GM21360 (cell line): Measurements from ENCODE around the gene GARS1.
A peak's percentile ranks its signal among the peaks of the same experiment; 100 is the strongest.
"Not testable (repeated sequence)": the region's sequence is repeated elsewhere in the genome, so short reads cannot be mapped to it uniquely, and the experiment has no call there.

ENCODE experiments used
- ATAC-seq: cut with Tn5 transposase; IDR thresholded peaks from one replicate; pipeline ENCODE4 v1.9.1; 2021; ENCODE audit warnings: mild to moderate bottlenecking, moderate library complexity; ENCODE audit not compliant: unreplicated experiment

The GARS1 gene

GRCh38 chr7:30570238-30570637 is 24.4 kb upstream of the GARS1 start:
- ATAC-seq, result not testable (repeated sequence)

GRCh38 chr7:30572212-30572841 is 22.4 kb upstream of the GARS1 start:
- ATAC-seq, result no peak

GRCh38 chr7:30575910-30576309 is 18.8 kb upstream of the GARS1 start:
- no peak for ATAC-seq

- ATAC-seq, result no peak
Measured at GRCh38 chr7:30583181-30583580, 11.5 kb upstream of the GARS1 start.

- no peak for ATAC-seq
Measured at GRCh38 chr7:30584415-30584814, 10.3 kb upstream of the GARS1 start.

- no peak for ATAC-seq
Measured at GRCh38 chr7:30584965-30585364, 9.7 kb upstream of the GARS1 start.

- no peak for ATAC-seq
Measured at GRCh38 chr7:30585675-30586074, 9.0 kb upstream of the GARS1 start.

GRCh38 chr7:30587547-30587946 is 7.1 kb upstream of the GARS1 start:
- ATAC-seq, result not testable (repeated sequence)

- no peak for ATAC-seq
Measured at GRCh38 chr7:30589111-30589510, 5.6 kb upstream of the GARS1 start.

GRCh38 chr7:30594048-30594539 is 584 bp upstream of the GARS1 start:
- peak; percentile 23 for ATAC-seq

- no peak for ATAC-seq
Measured at GRCh38 chr7:30595436-30596013, 847 bp downstream of the GARS1 start.

- no peak for ATAC-seq
Measured at GRCh38 chr7:30596014-30596641, 1.4 kb downstream of the GARS1 start.

- no peak for ATAC-seq
Measured at GRCh38 chr7:30596721-30597120, 2.0 kb downstream of the GARS1 start.

GRCh38 chr7:30598121-30598876 is 3.6 kb downstream of the GARS1 start:
- ATAC-seq, result no peak

- no peak for ATAC-seq
Measured at GRCh38 chr7:30604901-30605300, 10.2 kb downstream of the GARS1 start.

GRCh38 chr7:30605832-30606231 is 11.2 kb downstream of the GARS1 start:
- ATAC-seq, result no peak

- ATAC-seq, result no peak
Measured at GRCh38 chr7:30612658-30613265, 18.1 kb downstream of the GARS1 start.

GRCh38 chr7:30613366-30614325 is 19.0 kb downstream of the GARS1 start:
- no peak for ATAC-seq

GRCh38 chr7:30616318-30616717 is 21.6 kb downstream of the GARS1 start:
- no peak for ATAC-seq

GRCh38 chr7:30617359-30617758 is 22.7 kb downstream of the GARS1 start:
- no peak for ATAC-seq
